Measurements from ENCODE around the gene KCNIP4. TPM values are rescaled to one million over a fixed set of nuclear protein-coding genes. Genes with fewer than 3 reads are reported as not detected.

The KCNIP4 gene
- total and polyA plus RNA-seq, 10 donors: not detected

DNA sequence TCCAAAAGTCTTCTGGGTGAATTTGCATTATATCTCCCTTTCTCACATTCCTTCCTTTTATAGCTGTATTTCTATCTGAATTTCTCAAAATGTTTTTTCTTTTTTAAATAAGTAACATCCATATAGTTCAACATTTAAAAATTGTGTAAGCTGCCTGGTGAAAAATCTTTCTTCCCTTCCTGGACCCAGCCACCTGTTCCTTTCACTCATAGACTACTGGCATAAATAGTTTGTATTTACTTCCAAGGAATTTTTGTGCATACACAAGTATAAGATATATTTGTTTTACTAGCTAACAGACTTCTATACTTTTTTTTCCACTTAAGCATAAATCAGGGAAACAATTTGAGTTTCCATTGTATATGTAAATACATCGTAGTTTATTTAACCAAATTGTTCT, 1212.6 kb downstream of the KCNIP4 start:
- no peak overlapping the region for H3K4me3 ChIP-seq
- no peak overlapping the region for H3K27ac ChIP-seq
- H3K4me1 ChIP-seq: no peaks in the 10 kb centered on the region
- TF ChIP-seq POLR2A (IDR thresholded peaks at IDR 0.05): no peak
- TF ChIP-seq, protein P1, sequence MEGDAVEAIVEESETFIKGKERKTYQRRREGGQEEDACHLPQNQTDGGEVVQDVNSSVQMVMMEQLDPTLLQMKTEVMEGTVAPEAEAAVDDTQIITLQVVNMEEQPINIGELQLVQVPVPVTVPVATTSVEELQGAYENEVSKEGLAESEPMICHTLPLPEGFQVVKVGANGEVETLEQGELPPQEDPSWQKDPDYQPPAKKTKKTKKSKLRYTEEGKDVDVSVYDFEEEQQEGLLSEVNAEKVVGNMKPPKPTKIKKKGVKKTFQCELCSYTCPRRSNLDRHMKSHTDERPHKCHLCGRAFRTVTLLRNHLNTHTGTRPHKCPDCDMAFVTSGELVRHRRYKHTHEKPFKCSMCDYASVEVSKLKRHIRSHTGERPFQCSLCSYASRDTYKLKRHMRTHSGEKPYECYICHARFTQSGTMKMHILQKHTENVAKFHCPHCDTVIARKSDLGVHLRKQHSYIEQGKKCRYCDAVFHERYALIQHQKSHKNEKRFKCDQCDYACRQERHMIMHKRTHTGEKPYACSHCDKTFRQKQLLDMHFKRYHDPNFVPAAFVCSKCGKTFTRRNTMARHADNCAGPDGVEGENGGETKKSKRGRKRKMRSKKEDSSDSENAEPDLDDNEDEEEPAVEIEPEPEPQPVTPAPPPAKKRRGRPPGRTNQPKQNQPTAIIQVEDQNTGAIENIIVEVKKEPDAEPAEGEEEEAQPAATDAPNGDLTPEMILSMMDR (IDR thresholded peaks at IDR 0.05 in 8 of 11, conservative IDR thresholded peaks at IDR 0.05 in 3 of 11): no peak
- no peak for TF ChIP-seq POLR2AphosphoS5 (IDR thresholded peaks at IDR 0.05)
- intact Hi-C loops (cut with DNase I; ENCODE audit: low total_unique reads): no loop called here
- no peaks in the 10 kb centered on the region for H3K27me3 ChIP-seq (replicated peaks in 1 of 7)
- no peak for DNase-seq
- H3K36me3 ChIP-seq: peaks cover 2 to 83% (median 28%) of the 10 kb centered on the region in 6 donors
- 97 to 100% (median 98%) methylated on average over 1 of the region's 1 CpG for WGBS, 5 donors
- H3K9me3 ChIP-seq: peaks cover 0 to 48% (median 30%) of the 10 kb centered on the region in 8 donors

DNA sequence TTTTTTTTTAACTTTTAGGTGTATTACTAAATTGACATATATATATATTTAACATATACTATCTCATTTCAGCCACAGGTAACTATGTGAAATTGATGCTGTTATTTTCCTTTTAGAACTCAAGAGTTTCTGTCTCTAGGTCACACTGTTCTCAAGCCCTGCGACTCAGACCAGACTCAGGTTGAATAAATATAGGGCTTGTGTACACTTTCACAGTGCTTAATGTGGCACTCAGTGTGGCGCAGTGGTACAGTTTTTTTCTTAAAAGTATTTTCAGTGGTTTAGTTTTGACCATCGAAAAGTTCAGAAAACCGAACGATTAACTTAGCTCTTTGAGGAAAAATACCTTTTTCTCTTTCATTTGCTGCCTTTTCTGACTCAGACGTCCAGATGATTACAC, 1223.7 kb downstream of the KCNIP4 start:
- Histone ChIP-seq H3K4me1 (no peaks in the 10 kb centered on the region), H3K27me3 (replicated peaks in 1 of 7) (no peaks in the 10 kb centered on the region), H3K9me3 (peaks cover 0 to 28% (median 26%) of the 10 kb centered on the region in 8 donors), H3K27ac (no peak overlapping the region), H3K4me3 (no peak overlapping the region), H3K36me3 (peaks cover 0 to 99% (median 46%) of the 10 kb centered on the region in 6 donors)
- no peak for TF ChIP-seq POLR2AphosphoS5 (IDR thresholded peaks at IDR 0.05)
- intact Hi-C loops (cut with DNase I; ENCODE audit: low total_unique reads): no loop called here
- 64 to 98% (median 81%) methylated on average over 6 of the region's 6 CpGs for WGBS, 5 donors
- DNase-seq: no peak

DNA sequence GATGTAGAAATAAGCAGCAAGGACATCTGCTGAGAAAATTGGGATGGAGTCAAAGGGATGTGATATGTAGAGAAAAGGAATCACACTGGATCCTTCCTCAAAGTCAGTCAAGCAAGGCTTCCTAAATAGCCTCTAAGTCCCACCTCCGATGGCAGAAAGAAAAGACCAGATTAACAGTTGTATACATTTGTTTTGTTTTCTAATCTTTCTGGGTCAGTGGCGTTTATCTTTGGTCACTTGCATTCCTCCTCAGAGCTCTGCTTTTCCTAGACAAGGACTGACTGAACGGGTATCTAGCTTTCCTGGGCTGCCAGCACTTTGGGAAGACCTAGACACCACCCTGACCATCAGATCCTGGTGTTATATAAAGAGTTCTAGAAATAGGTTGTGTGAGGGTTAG, 1225.1 kb downstream of the KCNIP4 start:
- intact Hi-C loops (cut with DNase I; ENCODE audit: low total_unique reads): no loop called here
- TF ChIP-seq, protein P1 (IDR thresholded peaks at IDR 0.05 in 8 of 11, conservative IDR thresholded peaks at IDR 0.05 in 3 of 11): no peak
- no peak for TF ChIP-seq POLR2A (IDR thresholded peaks at IDR 0.05)
- TF ChIP-seq POLR2AphosphoS5 (IDR thresholded peaks at IDR 0.05): no peak
- Histone ChIP-seq H3K4me3 (no peak overlapping the region), H3K9me3 (peaks cover 0 to 28% (median 26%) of the 10 kb centered on the region in 8 donors), H3K27me3 (replicated peaks in 1 of 7) (no peaks in the 10 kb centered on the region), H3K4me1 (no peaks in the 10 kb centered on the region), H3K27ac (no peak overlapping the region), H3K36me3 (peaks cover 0 to 95% (median 50%) of the 10 kb centered on the region in 6 donors)
- DNase-seq: no peak
- 92 to 97% (median 94%) methylated on average over 3 of the region's 3 CpGs for WGBS, 5 donors

DNA sequence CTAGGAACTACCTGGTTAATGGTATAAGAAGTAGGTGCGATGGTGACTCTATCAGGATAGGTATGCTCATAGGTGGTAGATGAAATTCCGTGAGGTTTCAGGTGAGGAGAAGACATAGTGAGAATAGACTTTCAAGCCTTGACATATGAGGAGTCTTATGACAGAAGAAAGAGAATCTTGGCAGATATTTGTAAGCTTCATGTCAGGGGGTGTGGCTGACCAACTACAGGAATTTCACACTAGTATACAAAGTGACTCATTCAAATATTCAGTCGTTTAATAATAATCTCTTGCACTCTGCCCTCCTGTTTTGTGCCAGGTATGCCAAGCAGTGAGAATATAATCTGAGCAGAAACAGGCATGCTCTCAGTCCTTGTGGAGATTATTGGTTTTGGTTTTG, 1225.6 kb downstream of the KCNIP4 start:
- Histone ChIP-seq H3K4me3 (no peak overlapping the region), H3K27me3 (replicated peaks in 1 of 7) (no peaks in the 10 kb centered on the region), H3K4me1 (no peaks in the 10 kb centered on the region), H3K9me3 (peaks cover 0 to 28% (median 26%) of the 10 kb centered on the region in 8 donors), H3K27ac (no peak overlapping the region), H3K36me3 (peaks cover 0 to 94% (median 50%) of the 10 kb centered on the region in 6 donors)
- WGBS, 5 donors: 61 to 89% (median 76%) methylated on average over 3 of the region's 3 CpGs
- intact Hi-C loops (cut with DNase I; ENCODE audit: low total_unique reads): no loop called here
- TF ChIP-seq, protein P1 (IDR thresholded peaks at IDR 0.05 in 8 of 11, conservative IDR thresholded peaks at IDR 0.05 in 3 of 11): no peak
- TF ChIP-seq POLR2AphosphoS5 (IDR thresholded peaks at IDR 0.05) (no peak), POLR2A (IDR thresholded peaks at IDR 0.05) (no peak)
- DNase-seq: no peak

DNA sequence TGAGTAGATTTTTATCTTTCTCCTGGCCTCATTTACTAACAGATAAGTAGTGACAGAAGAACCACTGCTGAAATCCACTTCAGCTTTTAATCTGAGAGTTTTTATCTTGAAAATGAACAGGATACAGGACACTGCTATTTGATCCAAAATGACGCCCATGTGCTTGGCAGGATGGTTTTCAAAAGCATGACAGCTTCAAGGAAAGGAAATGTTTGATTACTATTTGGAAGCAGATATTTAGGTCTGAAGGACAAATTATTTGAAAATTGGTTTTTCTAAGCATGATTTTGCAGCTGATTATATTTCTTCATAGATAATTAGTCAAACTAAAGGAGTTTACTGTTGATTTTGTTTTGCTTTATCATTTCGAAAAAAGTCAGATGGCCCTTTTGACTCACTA, 1237.2 kb downstream of the KCNIP4 start:
- WGBS, 5 donors: 73 to 88% (median 81%) methylated on average over 2 of the region's 2 CpGs
- Histone ChIP-seq H3K4me3 (no peak overlapping the region), H3K36me3 (peaks cover 4 to 79% (median 35%) of the 10 kb centered on the region in 6 donors), H3K9me3 (peaks cover 0 to 10% (median 5%) of the 10 kb centered on the region in 8 donors), H3K27ac (no peak overlapping the region), H3K27me3 (replicated peaks in 1 of 7) (no peaks in the 10 kb centered on the region), H3K4me1 (no peaks in the 10 kb centered on the region)
- TF ChIP-seq POLR2AphosphoS5 (IDR thresholded peaks at IDR 0.05) (no peak), POLR2A (IDR thresholded peaks at IDR 0.05) (no peak)
- TF ChIP-seq, protein P1 (IDR thresholded peaks at IDR 0.05 in 8 of 11, conservative IDR thresholded peaks at IDR 0.05 in 3 of 11): no peak
- DNase-seq: no peak
- intact Hi-C loops (cut with DNase I; ENCODE audit: low total_unique reads): no loop called here
